Activated CD4-positive, alpha-beta T cell treated with anti-CD3 and anti-CD28 coated beads for 36 hours (primary cell): ENCODE measurements around the gene THSD7B. TPM values are rescaled to one million over a fixed set of nuclear protein-coding genes. Genes with fewer than 3 reads are reported as not detected.

Experiments used
- ATAC-seq: fragments of 200-7000 bp; cut with Tn5 transposase; one replicate; pipeline ENCODE4 v1.10.0; 2021; ENCODE audit warnings: mild to moderate bottlenecking, moderate library complexity
- CTCF ChIA-PET: fragments of 350-600 bp; sonication (Branson Sonifier 250); formaldehyde crosslinking; loops from one replicate; lab custom pipeline; 2021; ENCODE audit warnings: antibody characterized with exemption; lab: Charles Lee
- POLR2A ChIA-PET: fragments of 350-600 bp; sonication (Branson Sonifier 250); formaldehyde crosslinking; loops from one replicate; lab custom pipeline; 2021; ENCODE audit warnings: antibody characterized with exemption, inconsistent platforms; lab: Charles Lee
- DNase-seq: peaks from one replicate; pipeline ENCODE4 v3.0.0-alpha.2; 2020
- H3K27ac Mint-ChIP-seq: one replicate; pipeline ENCODE4 v1.8.0; 2021; ENCODE audit warnings: mixed read lengths
- H3K27me3 Mint-ChIP-seq: one replicate; pipeline ENCODE4 v1.8.0; 2021; ENCODE audit warnings: mixed read lengths
- H3K36me3 Mint-ChIP-seq: one replicate; pipeline ENCODE4 v1.8.0; 2021; ENCODE audit warnings: low read depth, mixed read lengths
- H3K4me1 Mint-ChIP-seq: one replicate; pipeline ENCODE4 v1.8.0; 2021; ENCODE audit warnings: mixed read lengths
- H3K4me3 Mint-ChIP-seq: one replicate; pipeline ENCODE4 v1.8.0; 2021; ENCODE audit warnings: mild to moderate bottlenecking, moderate library complexity, mixed read lengths
- H3K9me3 Mint-ChIP-seq: one replicate; pipeline ENCODE4 v1.8.0; 2021; ENCODE audit warnings: low read depth, mixed read lengths
- intact Hi-C, 2 experiments: fragments of 100-400 bp; cut with DNase I in 1 of 2; cut with micrococcal nuclease in 1 of 2; formaldehyde crosslinking; loops; one replicate each; pipeline versions ENCODE4 v1.14.2 to v1.15.1; 2022 to 2024; cut with DNase I, micrococcal nuclease
- total RNA-seq, 2 experiments: library from RNA; stranded (reverse); gene quantifications; one replicate each; pipeline ENCODE4 v1.2.3, GENCODE V29; 2021

The THSD7B gene
- total RNA-seq, 2 experiments from 2014 or later, result not detected

DNA sequence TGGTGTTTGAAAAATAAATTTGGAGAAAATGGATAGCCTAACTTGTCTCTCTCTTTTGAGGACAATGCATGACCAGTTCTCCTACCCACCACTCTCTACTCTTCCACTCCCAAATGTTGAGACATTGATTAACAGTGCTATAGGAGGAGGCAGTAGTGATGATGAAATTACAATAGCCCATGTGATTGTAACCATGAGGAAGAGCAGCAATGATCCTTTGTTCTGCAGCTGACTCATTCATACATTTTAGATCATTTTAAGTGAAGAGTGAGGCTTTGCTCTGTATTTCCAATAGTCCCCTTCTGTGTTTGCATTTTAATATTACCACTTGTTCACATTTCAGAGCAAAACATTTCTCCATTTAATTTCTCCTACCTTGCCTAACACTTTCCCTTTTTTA lies 592.3 kb downstream of the THSD7B start:
- DNase-seq (no peak), ATAC-seq (no peak)
- ChIA-PET POLR2A (no interaction called here), CTCF (no interaction called here)
- H3K27ac Mint-ChIP-seq, result no peak overlapping the region
- H3K4me3 Mint-ChIP-seq, result no peak overlapping the region
- peaks cover 9% of the 10 kb centered on the region for H3K9me3 Mint-ChIP-seq
- H3K27me3 Mint-ChIP-seq, result no peaks in the 10 kb centered on the region
- no peaks in the 10 kb centered on the region for H3K4me1 Mint-ChIP-seq
- H3K36me3 Mint-ChIP-seq, result no peaks in the 10 kb centered on the region
- intact Hi-C loops, result no loop called here

DNA sequence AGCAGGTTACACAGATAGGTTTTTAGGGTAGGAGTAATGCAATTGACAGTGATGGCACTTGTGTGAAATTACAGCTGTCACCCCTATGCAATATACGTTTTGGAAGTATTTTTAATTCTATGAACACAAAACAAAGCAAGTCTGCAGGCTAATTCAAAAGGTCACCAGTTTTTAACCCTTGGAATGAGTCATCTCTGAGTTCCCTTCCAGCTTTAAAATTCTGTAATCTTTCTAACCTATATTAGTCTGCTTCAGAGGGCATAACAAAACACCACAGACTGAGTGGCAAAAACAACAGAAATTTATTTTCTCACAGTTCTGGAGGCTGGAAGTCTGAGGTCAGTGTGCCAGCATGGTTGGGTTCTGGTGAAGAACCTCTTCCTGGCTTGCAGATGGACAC lies 602.0 kb downstream of the THSD7B start:
- H3K27ac Mint-ChIP-seq, result no peak overlapping the region
- DNase-seq (no peak), ATAC-seq (no peak)
- no peak overlapping the region for H3K4me3 Mint-ChIP-seq
- H3K4me1 Mint-ChIP-seq, result no peaks in the 10 kb centered on the region
- no peaks in the 10 kb centered on the region for H3K27me3 Mint-ChIP-seq
- intact Hi-C loops, result no loop called here
- H3K36me3 Mint-ChIP-seq, result no peaks in the 10 kb centered on the region
- peaks cover 6% of the 10 kb centered on the region for H3K9me3 Mint-ChIP-seq
- POLR2A ChIA-PET, result no interaction called here
- CTCF ChIA-PET, result no interaction called here

DNA sequence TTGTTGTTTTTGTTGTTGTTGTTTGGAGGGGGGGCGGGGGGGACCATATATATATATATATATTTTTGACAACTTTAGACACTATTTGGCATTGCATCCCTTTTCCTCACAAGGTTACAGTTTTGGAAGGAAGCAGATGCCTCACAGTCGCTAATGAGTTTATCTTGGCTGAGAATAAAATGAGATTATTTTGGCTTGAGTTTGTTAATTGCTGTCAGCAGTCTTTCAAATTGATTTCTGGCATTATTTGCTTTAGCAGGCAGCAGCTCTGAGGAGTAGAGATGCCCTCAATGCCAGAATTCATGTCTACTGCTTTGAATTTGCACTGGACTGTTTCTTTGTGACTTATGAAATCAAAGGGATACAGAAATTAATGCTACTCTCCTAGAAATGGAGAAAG lies 603.8 kb downstream of the THSD7B start:
- intact Hi-C loops, result no loop called here
- ATAC-seq (no peak), DNase-seq (no peak)
- Mint-ChIP-seq H3K27me3 (no peaks in the 10 kb centered on the region), H3K27ac (no peak overlapping the region), H3K9me3 (peaks cover 4% of the 10 kb centered on the region), H3K4me3 (no peak overlapping the region), H3K4me1 (no peaks in the 10 kb centered on the region), H3K36me3 (no peaks in the 10 kb centered on the region)
- CTCF ChIA-PET, result no interaction called here
- POLR2A ChIA-PET, result no interaction called here

DNA sequence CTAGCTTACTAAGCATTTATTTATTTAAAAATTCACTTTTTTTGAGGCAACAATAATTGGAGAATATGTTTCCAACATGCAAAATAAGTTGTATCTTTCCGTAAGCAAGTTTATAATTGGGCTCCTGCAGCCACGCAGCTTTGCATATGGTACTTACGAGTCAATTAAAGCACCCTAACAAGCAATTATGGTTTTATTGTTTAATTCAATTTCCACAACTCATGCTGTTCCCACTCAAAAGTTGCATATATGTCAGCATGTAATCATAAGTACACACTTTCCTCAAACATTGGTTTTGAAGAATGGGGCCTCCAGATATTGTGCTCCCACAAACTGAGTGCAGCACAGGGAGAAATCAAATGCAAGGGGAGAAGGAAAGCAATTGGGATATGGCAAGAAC lies 613.8 kb downstream of the THSD7B start:
- Mint-ChIP-seq H3K4me3 (no peak overlapping the region), H3K36me3 (no peaks in the 10 kb centered on the region), H3K27me3 (no peaks in the 10 kb centered on the region), H3K4me1 (no peaks in the 10 kb centered on the region), H3K27ac (no peak overlapping the region), H3K9me3 (peaks cover 3% of the 10 kb centered on the region)
- no peak for DNase-seq
- POLR2A ChIA-PET, result no interaction called here
- CTCF ChIA-PET, result interaction anchor here (1.9 kb wide), 1 partner anchor 25 kb away, joined by 6 read pairs; no protein-coding TSS in a partner anchor
- intact Hi-C loops, result no loop called here
- no peak for ATAC-seq

DNA sequence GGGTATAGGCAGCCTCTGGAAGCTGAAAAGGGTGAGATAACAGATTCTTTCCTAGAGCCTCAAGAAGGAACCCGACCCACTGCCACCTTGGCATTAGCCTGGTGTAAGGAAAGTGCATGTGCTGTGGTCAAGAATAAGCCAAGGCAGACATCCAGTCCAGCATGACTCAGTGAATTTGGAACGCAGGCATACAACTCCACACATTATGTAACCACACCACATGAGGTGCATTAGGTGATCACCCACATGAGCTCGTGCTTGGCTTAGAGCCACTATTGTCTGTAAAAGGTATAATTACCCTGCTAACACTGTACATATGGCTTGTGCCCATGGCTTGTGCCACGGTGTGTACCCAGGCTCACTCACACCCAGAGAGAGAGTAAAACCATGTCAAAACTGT lies 615.3 kb downstream of the THSD7B start:
- ATAC-seq (no peak), DNase-seq (no peak)
- Mint-ChIP-seq H3K4me1 (no peaks in the 10 kb centered on the region), H3K9me3 (peaks cover 3% of the 10 kb centered on the region), H3K4me3 (no peak overlapping the region), H3K36me3 (no peaks in the 10 kb centered on the region), H3K27me3 (no peaks in the 10 kb centered on the region), H3K27ac (no peak overlapping the region)
- CTCF ChIA-PET, result interaction anchor here (0.8 kb wide), 1 partner anchor 160 kb away, joined by 3 read pairs; no protein-coding TSS in a partner anchor
- intact Hi-C loops, result no loop called here
- POLR2A ChIA-PET, result no interaction called here

DNA sequence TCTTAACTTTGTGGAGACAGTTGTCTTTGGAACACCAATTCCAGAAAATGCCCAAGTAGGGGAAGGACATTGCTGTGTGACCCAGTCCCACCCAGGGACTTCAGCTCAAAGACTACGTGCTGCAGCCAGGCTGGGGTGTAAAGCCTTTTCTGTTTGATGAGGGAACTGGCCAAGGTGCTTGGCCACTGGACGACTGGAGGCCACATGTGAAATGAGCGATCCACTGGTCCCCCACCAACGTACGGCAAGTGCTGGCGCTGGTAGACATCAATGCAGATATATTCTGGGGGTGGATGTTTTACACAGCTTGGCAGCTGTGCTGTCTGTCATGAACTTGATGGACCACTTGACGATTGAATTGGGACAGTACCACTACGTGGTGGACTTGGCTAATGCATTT lies 616.4 kb downstream of the THSD7B start:
- peaks cover 4% of the 10 kb centered on the region for H3K9me3 Mint-ChIP-seq
- DNase-seq (no peak), ATAC-seq (no peak)
- intact Hi-C loops, result no loop called here
- H3K27ac Mint-ChIP-seq, result no peak overlapping the region
- no peaks in the 10 kb centered on the region for H3K27me3 Mint-ChIP-seq
- H3K4me1 Mint-ChIP-seq, result no peaks in the 10 kb centered on the region
- ChIA-PET POLR2A (no interaction called here), CTCF (no interaction called here)
- no peaks in the 10 kb centered on the region for H3K36me3 Mint-ChIP-seq
- H3K4me3 Mint-ChIP-seq, result no peak overlapping the region

DNA sequence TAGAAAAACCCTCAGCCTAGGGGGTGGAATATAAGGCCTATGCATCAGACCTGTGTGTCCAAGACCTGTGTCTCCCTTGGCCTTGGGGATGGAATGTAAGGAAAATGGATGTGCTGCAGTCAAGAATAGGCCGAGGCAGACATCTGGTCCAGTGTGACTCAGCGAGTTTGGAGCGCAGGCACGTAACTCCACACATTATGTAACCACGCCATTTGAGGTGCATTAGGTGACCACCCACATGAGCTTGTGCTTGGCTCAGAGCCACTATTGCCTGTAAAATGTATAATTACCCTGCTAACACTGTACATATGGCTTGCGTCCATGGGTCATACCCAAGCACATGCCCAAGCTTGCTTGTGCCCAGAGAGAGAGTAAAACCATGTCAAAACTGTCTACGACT lies 618.0 kb downstream of the THSD7B start:
- Mint-ChIP-seq H3K27me3 (no peaks in the 10 kb centered on the region), H3K27ac (no peak overlapping the region), H3K9me3 (peaks cover 4% of the 10 kb centered on the region), H3K4me1 (no peaks in the 10 kb centered on the region), H3K36me3 (no peaks in the 10 kb centered on the region), H3K4me3 (no peak overlapping the region)
- ATAC-seq (no peak), DNase-seq (peak; percentile 4)
- intact Hi-C loops, result no loop called here
- ChIA-PET CTCF (no interaction called here), POLR2A (no interaction called here)

DNA sequence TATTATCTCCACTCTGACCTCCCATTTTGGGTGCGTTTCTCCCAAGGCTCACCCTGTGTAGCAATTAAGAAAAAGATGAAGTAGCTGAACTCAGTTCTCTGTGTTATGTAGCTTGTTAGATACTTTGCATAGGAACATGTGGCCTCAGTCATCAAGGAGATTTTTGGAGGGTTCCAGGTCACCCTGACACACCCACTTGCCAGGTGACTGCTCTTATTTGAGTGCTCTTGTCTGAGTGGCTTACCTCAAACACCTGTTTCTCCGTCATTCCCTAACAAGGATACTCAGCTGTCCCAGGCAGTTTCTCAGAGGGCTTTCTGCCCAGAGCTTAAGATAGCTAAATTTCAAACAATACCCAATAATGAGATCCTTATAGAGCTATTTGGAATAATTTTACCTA lies 621.7 kb downstream of the THSD7B start:
- POLR2A ChIA-PET, result no interaction called here
- no peak overlapping the region for H3K27ac Mint-ChIP-seq

DNA sequence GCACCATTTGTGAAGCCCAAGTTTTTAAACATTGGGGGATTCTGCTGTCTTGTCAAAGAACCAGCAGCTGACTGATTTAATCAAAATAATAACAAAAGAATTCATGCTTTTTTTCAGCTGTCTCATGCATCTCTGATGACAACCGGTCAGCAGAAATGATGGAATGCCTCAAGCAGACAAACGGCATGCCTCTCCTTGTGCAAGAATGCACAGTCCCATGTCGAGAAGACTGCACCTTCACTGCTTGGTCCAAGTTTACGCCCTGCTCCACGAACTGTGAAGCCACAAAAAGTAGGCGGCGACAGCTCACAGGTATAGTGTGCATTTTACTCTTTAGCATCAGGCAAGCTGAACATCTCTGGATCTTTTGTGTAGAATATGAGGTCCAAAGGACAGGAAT lies 640.2 kb downstream of the THSD7B start:
- Mint-ChIP-seq H3K27me3 (no peaks in the 10 kb centered on the region), H3K4me3 (no peak overlapping the region), H3K36me3 (no peaks in the 10 kb centered on the region), H3K4me1 (no peaks in the 10 kb centered on the region), H3K9me3 (peaks cover 1% of the 10 kb centered on the region), H3K27ac (no peak overlapping the region)
- intact Hi-C loops, result no loop called here
- CTCF ChIA-PET, result no interaction called here
- POLR2A ChIA-PET, result no interaction called here
- no peak for DNase-seq
- no peak for ATAC-seq

More for the DNA sequence above, 621.7 kb downstream of the THSD7B start:
- DNase-seq (no peak), ATAC-seq (no peak)
- peaks cover 4% of the 10 kb centered on the region for H3K9me3 Mint-ChIP-seq
- CTCF ChIA-PET, result no interaction called here
- H3K27me3 Mint-ChIP-seq, result no peaks in the 10 kb centered on the region
- H3K4me1 Mint-ChIP-seq, result no peaks in the 10 kb centered on the region
- intact Hi-C loops, result no loop called here
- no peaks in the 10 kb centered on the region for H3K36me3 Mint-ChIP-seq
- no peak overlapping the region for H3K4me3 Mint-ChIP-seq

DNA sequence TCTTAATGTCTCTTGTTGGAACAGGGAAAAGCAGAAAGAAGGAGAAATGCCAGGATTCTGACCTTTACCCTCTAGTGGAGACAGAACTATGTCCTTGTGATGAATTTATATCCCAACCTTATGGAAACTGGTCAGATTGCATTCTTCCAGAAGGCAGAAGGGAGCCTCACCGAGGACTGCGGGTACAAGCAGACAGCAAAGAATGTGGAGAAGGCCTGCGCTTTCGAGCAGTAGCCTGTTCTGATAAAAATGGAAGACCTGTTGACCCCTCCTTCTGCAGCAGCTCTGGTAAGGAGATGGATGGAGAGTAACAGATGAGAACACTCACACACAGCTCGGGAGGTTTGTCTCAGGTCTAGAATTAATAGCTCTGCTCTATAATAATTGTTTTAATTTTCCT lies 646.2 kb downstream of the THSD7B start:
- DNase-seq, result no peak
- intact Hi-C loops, result no loop called here
- CTCF ChIA-PET, result interaction anchor here (0.6 kb wide), 1 partner anchor 71 kb away, joined by 3 read pairs; no protein-coding TSS in a partner anchor
- H3K4me1 Mint-ChIP-seq, result no peaks in the 10 kb centered on the region
- H3K9me3 Mint-ChIP-seq, result peaks cover 2% of the 10 kb centered on the region
- H3K36me3 Mint-ChIP-seq, result no peaks in the 10 kb centered on the region
- POLR2A ChIA-PET, result no interaction called here
- no peak overlapping the region for H3K4me3 Mint-ChIP-seq
- H3K27me3 Mint-ChIP-seq, result no peaks in the 10 kb centered on the region
- no peak overlapping the region for H3K27ac Mint-ChIP-seq
- no peak for ATAC-seq

DNA sequence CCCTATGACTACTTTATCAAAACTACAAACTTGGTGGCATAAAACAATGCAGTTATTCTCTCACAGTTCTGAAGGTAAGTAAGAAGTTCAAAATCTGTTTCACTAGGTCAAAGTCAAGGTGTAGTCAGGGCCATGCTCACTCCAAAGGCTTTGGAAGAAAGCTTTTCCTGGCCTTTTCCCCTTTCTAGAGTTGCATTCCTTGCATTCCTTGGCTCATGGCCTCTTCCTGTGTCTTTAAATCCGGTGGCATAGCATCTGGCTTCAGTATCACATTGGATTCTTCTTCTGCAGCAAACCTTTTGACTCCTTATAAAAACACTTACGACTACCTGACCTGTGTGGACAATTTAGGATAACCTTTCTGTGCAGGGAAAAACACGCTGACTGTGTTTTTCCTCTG lies 655.4 kb downstream of the THSD7B start:
- peaks cover 2% of the 10 kb centered on the region for H3K27me3 Mint-ChIP-seq
- H3K4me1 Mint-ChIP-seq, result no peaks in the 10 kb centered on the region
- no peak for DNase-seq
- no peak overlapping the region for H3K4me3 Mint-ChIP-seq
- ChIA-PET CTCF (interaction anchor here (0.6 kb wide), 1 partner anchor 8 kb away, joined by 3 read pairs; no protein-coding TSS in a partner anchor), POLR2A (no interaction called here)
- H3K27ac Mint-ChIP-seq, result no peak overlapping the region
- intact Hi-C loops, result no loop called here
- H3K9me3 Mint-ChIP-seq, result peaks cover 6% of the 10 kb centered on the region
- no peak for ATAC-seq
- no peaks in the 10 kb centered on the region for H3K36me3 Mint-ChIP-seq

DNA sequence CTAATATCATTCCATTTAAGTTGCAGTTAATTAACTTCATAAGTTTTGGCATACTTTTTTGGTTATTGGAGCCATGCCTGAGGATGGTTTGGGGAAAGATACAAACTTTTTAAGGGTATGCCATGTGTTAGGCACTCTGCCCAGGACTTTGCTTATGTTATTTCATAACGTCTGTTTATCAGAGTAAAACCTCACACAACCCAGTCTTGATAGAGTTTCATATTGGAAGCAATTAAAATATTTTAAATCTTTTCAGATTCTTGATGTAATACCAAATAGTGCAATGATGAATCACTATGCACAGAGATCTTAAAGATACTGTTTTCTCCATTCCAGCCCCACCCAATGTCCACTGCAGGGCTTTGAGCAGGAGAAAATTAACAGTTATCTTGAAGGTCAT lies 669.8 kb downstream of the THSD7B start:
- H3K36me3 Mint-ChIP-seq, result no peaks in the 10 kb centered on the region
- no peak overlapping the region for H3K27ac Mint-ChIP-seq
- H3K4me1 Mint-ChIP-seq, result no peaks in the 10 kb centered on the region
- ATAC-seq (no peak), DNase-seq (no peak)
- H3K27me3 Mint-ChIP-seq, result no peaks in the 10 kb centered on the region
- POLR2A ChIA-PET, result no interaction called here
- CTCF ChIA-PET, result no interaction called here
- intact Hi-C loops, result no loop called here
- H3K4me3 Mint-ChIP-seq, result no peak overlapping the region
- peaks cover 1% of the 10 kb centered on the region for H3K9me3 Mint-ChIP-seq

DNA sequence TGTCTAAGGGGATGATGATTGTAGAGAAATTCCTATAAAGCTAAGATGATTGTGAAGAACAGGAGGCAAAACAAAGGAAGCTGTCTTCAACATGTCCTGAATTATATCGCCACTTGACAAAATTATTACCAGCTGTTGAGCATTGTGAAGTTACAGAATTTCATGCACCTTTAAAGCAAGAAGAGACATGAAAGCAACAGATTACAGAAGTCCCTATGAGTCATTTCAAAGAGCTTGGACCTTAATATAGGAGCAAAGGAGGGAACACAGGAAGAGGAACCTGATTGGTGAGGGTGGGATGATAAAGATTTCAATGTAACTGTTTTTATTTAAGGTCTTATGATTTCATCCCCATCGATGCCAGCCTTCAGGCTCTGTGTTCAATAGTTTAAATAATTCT lies 672.0 kb downstream of the THSD7B start:
- no peak for ATAC-seq
- H3K4me1 Mint-ChIP-seq, result no peaks in the 10 kb centered on the region
- ChIA-PET POLR2A (no interaction called here), CTCF (no interaction called here)
- peaks cover under 1% of the 10 kb centered on the region for H3K9me3 Mint-ChIP-seq
- no peaks in the 10 kb centered on the region for H3K36me3 Mint-ChIP-seq
- no peak for DNase-seq
- intact Hi-C loops, result no loop called here
- no peak overlapping the region for H3K4me3 Mint-ChIP-seq
- H3K27ac Mint-ChIP-seq, result no peak overlapping the region
- no peaks in the 10 kb centered on the region for H3K27me3 Mint-ChIP-seq
